ENCODE data around the gene METTL9. TPM values are rescaled to one million over a fixed set of nuclear protein-coding genes. Genes with fewer than 3 reads are reported as not detected.
"Not testable (repeated sequence)": the region's sequence is repeated elsewhere in the genome, so short reads cannot be mapped to it uniquely, and the experiment has no call there.

METTL9 gene
- total RNA-seq, 1 experiment from 2014 or later = 41.4 TPM

DNA sequence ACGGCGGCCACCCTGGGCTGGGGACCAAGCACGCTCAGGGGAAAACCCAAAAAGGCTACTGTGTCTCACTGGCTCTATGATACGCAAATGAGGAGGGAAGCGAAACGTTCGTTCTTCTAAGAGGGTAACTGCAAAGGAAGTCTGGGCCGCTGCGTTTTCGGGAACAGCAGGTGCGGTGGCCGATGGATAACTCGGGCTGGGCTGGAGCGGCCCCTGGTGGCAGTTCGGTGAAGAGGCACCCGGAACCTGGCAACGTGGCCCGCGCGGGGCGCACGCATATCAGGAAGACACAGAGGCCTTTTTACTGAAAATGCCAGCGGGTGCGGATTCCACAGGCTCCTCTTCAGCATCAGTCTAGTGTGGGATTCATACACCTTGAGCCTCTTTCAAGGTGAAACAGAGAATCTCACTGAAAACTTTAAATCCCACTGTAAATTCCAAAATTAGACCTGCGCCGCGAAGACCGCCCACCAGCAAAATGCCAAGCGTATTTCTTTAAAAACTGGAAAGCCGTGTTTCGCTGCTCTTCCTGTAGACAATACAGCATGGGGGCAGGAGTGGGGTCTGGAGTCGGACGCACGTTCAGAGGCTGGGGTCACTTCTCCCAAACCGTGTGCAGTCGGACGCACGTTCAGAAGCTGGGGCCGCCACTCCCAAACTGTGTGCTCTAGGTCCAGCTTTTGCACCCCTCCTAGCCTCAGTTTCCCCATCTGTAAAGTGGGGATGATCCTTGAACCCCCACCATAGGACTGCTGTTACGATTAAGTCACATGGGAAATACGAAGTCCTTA is 44.4 kb upstream of the METTL9 start (continued):
- TF ChIP-seq, protein P1, sequence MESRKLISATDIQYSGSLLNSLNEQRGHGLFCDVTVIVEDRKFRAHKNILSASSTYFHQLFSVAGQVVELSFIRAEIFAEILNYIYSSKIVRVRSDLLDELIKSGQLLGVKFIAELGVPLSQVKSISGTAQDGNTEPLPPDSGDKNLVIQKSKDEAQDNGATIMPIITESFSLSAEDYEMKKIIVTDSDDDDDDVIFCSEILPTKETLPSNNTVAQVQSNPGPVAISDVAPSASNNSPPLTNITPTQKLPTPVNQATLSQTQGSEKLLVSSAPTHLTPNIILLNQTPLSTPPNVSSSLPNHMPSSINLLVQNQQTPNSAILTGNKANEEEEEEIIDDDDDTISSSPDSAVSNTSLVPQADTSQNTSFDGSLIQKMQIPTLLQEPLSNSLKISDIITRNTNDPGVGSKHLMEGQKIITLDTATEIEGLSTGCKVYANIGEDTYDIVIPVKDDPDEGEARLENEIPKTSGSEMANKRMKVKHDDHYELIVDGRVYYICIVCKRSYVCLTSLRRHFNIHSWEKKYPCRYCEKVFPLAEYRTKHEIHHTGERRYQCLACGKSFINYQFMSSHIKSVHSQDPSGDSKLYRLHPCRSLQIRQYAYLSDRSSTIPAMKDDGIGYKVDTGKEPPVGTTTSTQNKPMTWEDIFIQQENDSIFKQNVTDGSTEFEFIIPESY (IDR thresholded peaks at IDR 0.05; ENCODE audit: extremely low read depth, insufficient replicate concordance, low read length) = no peak

DNA sequence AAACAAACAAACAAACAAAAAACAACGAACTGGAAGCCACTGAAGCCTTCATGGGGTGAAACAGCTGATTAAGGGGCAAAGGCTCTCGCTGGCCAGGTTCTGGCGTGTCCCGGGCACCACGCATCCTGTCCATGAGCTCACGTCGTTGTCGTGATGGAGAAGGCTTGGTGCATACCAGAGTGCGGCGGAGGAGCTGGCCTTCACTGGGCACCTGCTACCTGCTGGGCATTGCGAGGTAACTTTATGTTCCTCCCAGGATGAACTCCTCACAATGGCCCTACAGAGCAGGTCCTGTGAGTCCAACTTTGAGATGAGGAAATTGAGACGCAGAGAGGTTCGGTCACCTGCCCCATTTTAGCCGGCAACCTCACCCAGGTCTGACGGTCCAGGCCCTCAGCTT is 43.8 kb upstream of the METTL9 start:
- Histone ChIP-seq H3K4me1 (ENCODE audit: control insufficient read depth in 1 of 2, insufficient read depth in 2 of 2, low read length in 2 of 2) (peaks cover 0 to 17% of the 10 kb centered on the region in 2 experiments; a peak in 2 of 4 replicates), H3K4me2 (ENCODE audit: low read length) (0 out of 2 replicates have a peak overlapping the region, but pooled peaks have one; percentile 73), H2AFZ (ENCODE audit: low read depth, low read length, poor library complexity, severe bottlenecking) (peak overlapping the region; percentile 93)
- intact Hi-C loops (cut with micrococcal nuclease) = loop anchor here (2.0 to 10.0 kb wide), 3 partner anchors 255 to 769 kb away; no protein-coding TSS in a partner anchor
- H3K4me3 ChIP-seq (replicated peaks in 1 of 2; ENCODE audit: low read depth in 1 of 2, low read length in 2 of 2); H3K36me3 ChIP-seq (ENCODE audit: control insufficient read depth in 1 of 2, insufficient read depth in 2 of 2, low read length in 2 of 2); BruUV-seq (replicated peaks); H3K79me2 ChIP-seq (ENCODE audit: insufficient read depth, low read length); H3K9me3 ChIP-seq (ENCODE audit: control insufficient read depth in 1 of 2, insufficient read depth in 1 of 2, low read depth in 1 of 2, low read length in 2 of 2); H3K27me3 ChIP-seq (ENCODE audit: insufficient read depth, low read length); H3K27ac ChIP-seq (ENCODE audit: low read depth, low read length); POLR2A ChIA-PET; H3K9me2 ChIP-seq (ENCODE audit: insufficient read depth); ATAC-seq; H4K20me1 ChIP-seq (ENCODE audit: insufficient read depth); RAD21 ChIA-PET (ENCODE audit: low non-redundant PET in 1 of 2, low total read pairs in 2 of 2, uncharacterized antibody in 2 of 2, unreplicated experiment in 2 of 2); H3K9ac ChIP-seq (ENCODE audit: low read length); DNase-seq (ENCODE audit: low read depth, low spot score): not testable (repeated sequence)
- CTCF ChIA-PET = interaction anchor here (1.0 to 1.8 kb wide), 2 partner anchors 11 to 255 kb away, joined by 3 to 4 read pairs; no protein-coding TSS in a partner anchor

DNA sequence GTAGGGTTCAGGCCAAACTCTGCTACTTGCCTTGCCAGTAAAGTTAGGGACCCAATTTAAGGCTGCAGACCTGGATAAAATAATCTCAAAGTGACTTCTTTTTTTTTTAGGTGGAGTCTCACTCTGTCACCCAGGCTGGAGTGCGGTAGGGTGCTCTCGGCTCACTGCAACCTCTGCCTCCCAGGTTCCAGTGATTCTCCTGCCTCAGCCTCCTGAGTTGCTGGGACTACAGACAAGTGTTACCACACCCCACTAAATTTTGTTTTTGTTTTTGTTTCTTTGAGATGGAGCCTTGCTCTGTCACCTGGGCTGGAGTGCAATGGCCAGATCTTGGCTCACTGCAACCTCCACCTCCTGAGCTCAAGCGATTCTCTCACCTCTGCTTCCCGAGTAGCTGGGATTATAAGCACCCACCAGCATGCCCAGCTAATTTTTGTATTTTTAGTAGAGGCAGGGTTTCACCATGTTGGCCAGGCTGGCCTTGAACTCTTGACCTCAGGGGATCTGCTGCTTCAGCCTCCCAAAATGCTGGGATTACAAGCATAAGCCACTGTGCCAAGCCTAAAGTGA is 43.3 kb upstream of the METTL9 start:
- RAD21 ChIA-PET (ENCODE audit: low non-redundant PET in 1 of 2, low total read pairs in 2 of 2, uncharacterized antibody in 2 of 2, unreplicated experiment in 2 of 2); POLR2A ChIA-PET; H3K4me2 ChIP-seq (ENCODE audit: low read length); H3K4me3 ChIP-seq (replicated peaks in 1 of 2; ENCODE audit: low read depth in 1 of 2, low read length in 2 of 2); H3K27me3 ChIP-seq (ENCODE audit: insufficient read depth, low read length); H3K9me2 ChIP-seq (ENCODE audit: insufficient read depth); BruUV-seq (replicated peaks); H3K9me3 ChIP-seq (ENCODE audit: control insufficient read depth in 1 of 2, insufficient read depth in 1 of 2, low read depth in 1 of 2, low read length in 2 of 2); H3K9ac ChIP-seq (ENCODE audit: low read length); H3K36me3 ChIP-seq (ENCODE audit: control insufficient read depth in 1 of 2, insufficient read depth in 2 of 2, low read length in 2 of 2); H2AFZ ChIP-seq (ENCODE audit: low read depth, low read length, poor library complexity, severe bottlenecking); H3K27ac ChIP-seq (ENCODE audit: low read depth, low read length); DNase-seq (ENCODE audit: low read depth, low spot score); ATAC-seq; H4K20me1 ChIP-seq (ENCODE audit: insufficient read depth); H3K79me2 ChIP-seq (ENCODE audit: insufficient read depth, low read length): not testable (repeated sequence)
- CTCF ChIA-PET = interaction anchor here (1.0 to 1.8 kb wide), 2 partner anchors 11 to 255 kb away, joined by 3 to 4 read pairs; no protein-coding TSS in a partner anchor
- intact Hi-C loops (cut with micrococcal nuclease) = loop anchor here (10.0 kb wide), 1 partner anchor 769 kb away; no protein-coding TSS in a partner anchor
- peaks cover 0 to 17% of the 10 kb centered on the region in 2 experiments; a peak in 2 of 4 replicates for H3K4me1 ChIP-seq (ENCODE audit: control insufficient read depth in 1 of 2, insufficient read depth in 2 of 2, low read length in 2 of 2)

GRCh38 chr16:21556651-21557241 is 42.6 kb upstream of the METTL9 start:
- BruUV-seq (replicated peaks); H3K27me3 ChIP-seq (ENCODE audit: insufficient read depth, low read length): not testable (repeated sequence)
- CTCF ChIA-PET = interaction anchor here (1.8 kb wide), 1 partner anchor 10 kb away, joined by 4 read pairs; no protein-coding TSS in a partner anchor

More at GRCh38 chr16:21556651-21557241, 42.6 kb upstream of the METTL9 start:
- POLR2A ChIA-PET; DNase-seq (ENCODE audit: low read depth, low spot score); ATAC-seq; H3K4me2 ChIP-seq (ENCODE audit: low read length); H4K20me1 ChIP-seq (ENCODE audit: insufficient read depth); RAD21 ChIA-PET (ENCODE audit: low non-redundant PET in 1 of 2, low total read pairs in 2 of 2, uncharacterized antibody in 2 of 2, unreplicated experiment in 2 of 2); H3K36me3 ChIP-seq (ENCODE audit: control insufficient read depth in 1 of 2, insufficient read depth in 2 of 2, low read length in 2 of 2); H3K4me3 ChIP-seq (replicated peaks in 1 of 2; ENCODE audit: low read depth in 1 of 2, low read length in 2 of 2); H3K79me2 ChIP-seq (ENCODE audit: insufficient read depth, low read length); H2AFZ ChIP-seq (ENCODE audit: low read depth, low read length, poor library complexity, severe bottlenecking); H3K9ac ChIP-seq (ENCODE audit: low read length); H3K27ac ChIP-seq (ENCODE audit: low read depth, low read length); H3K9me2 ChIP-seq (ENCODE audit: insufficient read depth); H3K9me3 ChIP-seq (ENCODE audit: control insufficient read depth in 1 of 2, insufficient read depth in 1 of 2, low read depth in 1 of 2, low read length in 2 of 2): not testable (repeated sequence)
- H3K4me1 ChIP-seq (ENCODE audit: control insufficient read depth in 1 of 2, insufficient read depth in 2 of 2, low read length in 2 of 2) = peaks cover 0 to 17% of the 10 kb centered on the region in 2 experiments; a peak in 2 of 4 replicates
- intact Hi-C loops (cut with micrococcal nuclease) = loop anchor here (10.0 kb wide), 1 partner anchor 768 kb away; no protein-coding TSS in a partner anchor
